IPS DF 6.9 (cell line): Measurements from ENCODE around the gene PLA2R1.

Experiments used
- DNase-seq: peaks from one replicate; pipeline ENCODE4 v3.0.0-alpha.2; 2013; ENCODE audit warnings: low read depth, low spot score
- H3K27ac ChIP-seq: one replicate; pipeline ENCODE4 v1.5.1; 2013; ENCODE audit warnings: low read length, control low read depth
- H3K27me3 ChIP-seq: 2 replicates; pipeline ENCODE4 v1.6.1; 2013; ENCODE audit warnings: mild to moderate bottlenecking, low read length; ENCODE audit not compliant: control insufficient read depth, insufficient read depth
- H3K36me3 ChIP-seq: 2 replicates; pipeline ENCODE4 v1.6.1; 2013; ENCODE audit warnings: low read length; ENCODE audit not compliant: control insufficient read depth, insufficient read depth
- H3K4me1 ChIP-seq: 2 replicates; pipeline ENCODE4 v1.6.1; 2013; ENCODE audit warnings: low read length; ENCODE audit not compliant: control insufficient read depth, insufficient read depth
- H3K4me3 ChIP-seq: 2 replicates; pipeline ENCODE4 v1.5.1; 2013; ENCODE audit warnings: mild to moderate bottlenecking, low read length
- H3K9me3 ChIP-seq: 2 replicates; pipeline ENCODE4 v1.6.1; 2013; ENCODE audit warnings: low read length, inconsistent platforms; ENCODE audit not compliant: control insufficient read depth, insufficient read depth
- WGBS: extraction: QIAGEN DNeasy Blood & Tissue Kit; methylation state at CpG from one replicate; pipeline ENCODE4 v1.1.7; 2013; ENCODE audit warnings: mixed read lengths, missing lambda C conversion rate; ENCODE audit not compliant: insufficient read length, insufficient coverage; 5-methylcytosine and 5-hydroxymethylcytosine counted together

Gene PLA2R1

GRCh38 chr2:160006475-160006874 is 55.9 kb downstream of the PLA2R1 start:
- no peaks in the 10 kb centered on the region for H3K27me3 ChIP-seq
- H3K9me3 ChIP-seq: no peaks in the 10 kb centered on the region
- H3K4me1 ChIP-seq: no peaks in the 10 kb centered on the region
- DNase-seq: no peak
- H3K4me3 ChIP-seq: no peak overlapping the region
- WGBS: no CpG with 5 or more reads among the region's 2 CpGs
- no peaks in the 10 kb centered on the region for H3K36me3 ChIP-seq
- H3K27ac ChIP-seq: no peak overlapping the region

DNA sequence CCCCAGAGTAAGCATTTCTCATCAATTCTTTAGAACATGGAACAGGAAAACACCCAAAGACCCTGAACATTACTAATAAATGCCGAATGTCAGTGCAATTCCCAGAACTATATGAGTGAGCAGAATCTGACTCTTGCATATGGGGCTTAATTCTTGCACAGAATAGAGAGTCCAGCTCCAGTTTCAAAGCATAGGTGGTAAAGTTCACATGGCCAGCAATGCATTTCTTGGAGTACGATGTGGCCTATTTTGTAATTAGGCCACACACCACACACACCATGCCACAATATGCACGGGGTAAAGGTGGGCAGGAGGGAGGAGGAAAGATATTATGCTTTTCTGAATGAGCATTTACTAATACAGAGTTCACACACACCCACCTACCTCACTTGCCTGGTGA is 56.5 kb downstream of the PLA2R1 start:
- no peaks in the 10 kb centered on the region for H3K36me3 ChIP-seq
- H3K27ac ChIP-seq: no peak overlapping the region
- H3K4me3 ChIP-seq: no peak overlapping the region
- WGBS: no CpG with 5 or more reads among the region's 3 CpGs
- no peak for DNase-seq
- no peaks in the 10 kb centered on the region for H3K4me1 ChIP-seq
- no peaks in the 10 kb centered on the region for H3K27me3 ChIP-seq
- no peaks in the 10 kb centered on the region for H3K9me3 ChIP-seq

- no CpG with 5 or more reads among the region's 5 CpGs for WGBS
- no peak for DNase-seq
- Histone ChIP-seq H3K27ac (no peak overlapping the region), H3K9me3 (no peaks in the 10 kb centered on the region), H3K27me3 (no peaks in the 10 kb centered on the region), H3K36me3 (no peaks in the 10 kb centered on the region), H3K4me3 (no peak overlapping the region), H3K4me1 (no peaks in the 10 kb centered on the region)
These were observed 56.9 kb downstream of the PLA2R1 start for GRCh38 chr2:160005476-160005875.

GRCh38 chr2:159998961-159999360 is 63.5 kb downstream of the PLA2R1 start:
- Histone ChIP-seq H3K36me3 (no peaks in the 10 kb centered on the region), H3K9me3 (no peaks in the 10 kb centered on the region), H3K27me3 (no peaks in the 10 kb centered on the region), H3K27ac (no peak overlapping the region), H3K4me3 (no peak overlapping the region), H3K4me1 (no peaks in the 10 kb centered on the region)
- DNase-seq: no peak
- WGBS: no CpG with 5 or more reads among the region's 3 CpGs

GRCh38 chr2:159998243-159998642 is 64.2 kb downstream of the PLA2R1 start:
- no peaks in the 10 kb centered on the region for H3K9me3 ChIP-seq
- no peaks in the 10 kb centered on the region for H3K36me3 ChIP-seq
- H3K4me3 ChIP-seq: no peak overlapping the region
- no peaks in the 10 kb centered on the region for H3K27me3 ChIP-seq
- H3K27ac ChIP-seq: no peak overlapping the region
- DNase-seq: no peak
- no CpG with 5 or more reads among the region's 2 CpGs for WGBS
- H3K4me1 ChIP-seq: no peaks in the 10 kb centered on the region

GRCh38 chr2:159996792-159997546 is 65.4 kb downstream of the PLA2R1 start:
- WGBS: no CpG with 5 or more reads among the region's 3 CpGs
- H3K4me1 ChIP-seq: no peaks in the 10 kb centered on the region
- H3K27ac ChIP-seq: no peak overlapping the region
- no peak for DNase-seq
- H3K4me3 ChIP-seq: no peak overlapping the region
- no peaks in the 10 kb centered on the region for H3K9me3 ChIP-seq
- no peaks in the 10 kb centered on the region for H3K36me3 ChIP-seq
- H3K27me3 ChIP-seq: no peaks in the 10 kb centered on the region

GRCh38 chr2:159995038-159995437 is 67.4 kb downstream of the PLA2R1 start:
- DNase-seq: no peak

DNA sequence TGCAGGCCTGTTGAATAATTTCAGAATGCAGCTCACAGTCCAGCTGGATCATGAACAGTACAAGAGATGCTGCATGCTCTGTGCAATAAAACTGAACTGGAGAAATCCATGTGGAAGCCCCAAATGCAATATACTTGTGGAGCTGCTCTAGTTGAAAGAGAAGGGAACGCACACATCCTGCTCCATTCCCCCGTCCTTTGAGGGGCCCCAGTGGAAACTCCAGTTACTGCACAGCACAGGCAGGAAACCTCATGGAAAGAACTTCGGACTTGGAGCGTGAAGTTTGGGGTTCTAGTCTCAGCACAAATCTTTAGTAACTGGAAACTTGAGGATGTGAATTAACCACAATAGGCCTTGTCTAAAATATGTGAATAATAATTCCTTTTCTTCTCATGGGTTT is 73.2 kb downstream of the PLA2R1 start:
- no peak for DNase-seq
- Histone ChIP-seq H3K27ac (no peak overlapping the region), H3K27me3 (no peaks in the 10 kb centered on the region), H3K36me3 (no peaks in the 10 kb centered on the region), H3K4me1 (no peaks in the 10 kb centered on the region), H3K4me3 (no peak overlapping the region), H3K9me3 (no peaks in the 10 kb centered on the region)
- no CpG with 5 or more reads among the region's 4 CpGs for WGBS

More at GRCh38 chr2:159995038-159995437, 67.4 kb downstream of the PLA2R1 start:
- H3K27ac ChIP-seq: no peak overlapping the region
- no peaks in the 10 kb centered on the region for H3K9me3 ChIP-seq
- H3K4me3 ChIP-seq: no peak overlapping the region
- no peaks in the 10 kb centered on the region for H3K27me3 ChIP-seq
- H3K36me3 ChIP-seq: no peaks in the 10 kb centered on the region
- no peaks in the 10 kb centered on the region for H3K4me1 ChIP-seq
- no CpG with 5 or more reads among the region's 2 CpGs for WGBS

- H3K9me3 ChIP-seq: no peaks in the 10 kb centered on the region
- H3K27me3 ChIP-seq: no peaks in the 10 kb centered on the region
- no CpG with 5 or more reads among the region's 4 CpGs for WGBS
- no peak overlapping the region for H3K4me3 ChIP-seq
- no peak overlapping the region for H3K27ac ChIP-seq
- H3K4me1 ChIP-seq: no peaks in the 10 kb centered on the region
- no peaks in the 10 kb centered on the region for H3K36me3 ChIP-seq
- DNase-seq: no peak
These were observed 73.9 kb downstream of the PLA2R1 start for GRCh38 chr2:159988412-159988970.

GRCh38 chr2:159987181-159987580 is 75.2 kb downstream of the PLA2R1 start:
- WGBS: no CpG with 5 or more reads among the region's 6 CpGs
- Histone ChIP-seq H3K4me1 (no peaks in the 10 kb centered on the region), H3K36me3 (no peaks in the 10 kb centered on the region), H3K4me3 (no peak overlapping the region), H3K9me3 (no peaks in the 10 kb centered on the region), H3K27ac (no peak overlapping the region), H3K27me3 (no peaks in the 10 kb centered on the region)
- no peak for DNase-seq

GRCh38 chr2:159985656-159986055 is 76.8 kb downstream of the PLA2R1 start:
- no peak overlapping the region for H3K4me3 ChIP-seq
- no peaks in the 10 kb centered on the region for H3K36me3 ChIP-seq
- WGBS: no CpG with 5 or more reads among the region's 3 CpGs
- no peak for DNase-seq
- no peak overlapping the region for H3K27ac ChIP-seq
- no peaks in the 10 kb centered on the region for H3K4me1 ChIP-seq
- no peaks in the 10 kb centered on the region for H3K27me3 ChIP-seq
- H3K9me3 ChIP-seq: no peaks in the 10 kb centered on the region
